OCI-M2 (cell line): Measurements from ENCODE around the gene BMP2K.

Experiments used
- DNase-seq: peaks from one replicate; lab custom pipeline; 2025; ENCODE audit not compliant: unreplicated experiment; lab: John Stamatoyannopoulos, UW

Gene BMP2K

GRCh38 chr4:78763763-78764387 is 12.3 kb upstream of the BMP2K start:
- no peak for DNase-seq

GRCh38 chr4:78764498-78764961 is 11.6 kb upstream of the BMP2K start:
- peak; percentile 26 for DNase-seq

GRCh38 chr4:78765432-78766006 is 10.6 kb upstream of the BMP2K start:
- DNase-seq: no peak

GRCh38 chr4:78766026-78766425 is 10.1 kb upstream of the BMP2K start:
- no peak for DNase-seq

GRCh38 chr4:78766650-78767049 is 9.5 kb upstream of the BMP2K start:
- no peak for DNase-seq

GRCh38 chr4:78767350-78767749 is 8.8 kb upstream of the BMP2K start:
- DNase-seq: no peak

- DNase-seq: no peak
Measured at GRCh38 chr4:78768452-78769180, 7.5 kb upstream of the BMP2K start.

- no peak for DNase-seq
Measured at GRCh38 chr4:78770091-78770642, 6.0 kb upstream of the BMP2K start.

GRCh38 chr4:78772526-78773091 is 3.5 kb upstream of the BMP2K start:
- DNase-seq: no peak

GRCh38 chr4:78774417-78774816 is 1.7 kb upstream of the BMP2K start:
- no peak for DNase-seq

- peak; percentile 73 for DNase-seq
Measured at GRCh38 chr4:78775303-78776078, 659 bp upstream of the BMP2K start.

- DNase-seq: no peak
Measured at GRCh38 chr4:78776729-78777575, 802 bp downstream of the BMP2K start.

- no peak for DNase-seq
Measured at GRCh38 chr4:78777576-78777940, 1.4 kb downstream of the BMP2K start.

- no peak for DNase-seq
Measured at GRCh38 chr4:78778530-78778929, 2.4 kb downstream of the BMP2K start.

GRCh38 chr4:78779280-78779679 is 3.1 kb downstream of the BMP2K start:
- DNase-seq: no peak

- no peak for DNase-seq
Measured at GRCh38 chr4:78780093-78780492, 3.9 kb downstream of the BMP2K start.

GRCh38 chr4:78781139-78781538 is 5.0 kb downstream of the BMP2K start:
- DNase-seq: no peak

GRCh38 chr4:78781924-78782323 is 5.8 kb downstream of the BMP2K start:
- no peak for DNase-seq

- DNase-seq: no peak
Measured at GRCh38 chr4:78784236-78784865, 8.2 kb downstream of the BMP2K start.
